OCI-LY3 (cell line): Measurements from ENCODE around the gene FREM3.

Source experiments
- H2AFZ ChIP-seq: fragments of 200-600, 300-600 bp; shearing (Covaris generic); 2 replicates; pipeline ENCODE4 v1.6.0; 2014; ENCODE audit warnings: antibody characterized with exemption, low read depth, low read length
- H3K27ac ChIP-seq: fragments of 200-600, 300-600 bp; sonication (generic); 2 replicates; pipeline ENCODE4 v1.5.1; 2014; ENCODE audit warnings: mild to moderate bottlenecking, low read length, moderate library complexity, mixed read lengths
- H3K27me3 ChIP-seq: fragments of 200-600, 300-600 bp; sonication (generic); 2 replicates; pipeline ENCODE4 v1.6.1; 2014; ENCODE audit warnings: low read depth, low read length, mixed read lengths
- H3K36me3 ChIP-seq: fragments of 200-600, 300-600 bp; sonication (generic); replicated peaks from 2 replicates; pipeline ENCODE3; 2014; ENCODE audit warnings: low read depth, low read length, mixed read lengths
- H3K4me1 ChIP-seq: fragments of 300-600, 200-600 bp; sonication (generic); 2 replicates; pipeline ENCODE4 v1.6.1; 2014; ENCODE audit warnings: low read length, mixed read lengths
- H3K4me2 ChIP-seq: fragments of 200-600, 300-600 bp; sonication (generic); 2 replicates; pipeline ENCODE4 v1.6.1; 2014; ENCODE audit warnings: low read length, mixed read lengths
- H3K4me3 ChIP-seq: fragments of 300-600, 200-600 bp; sonication (generic); 2 replicates; pipeline ENCODE4 v1.5.1; 2014; ENCODE audit warnings: antibody characterized with exemption, mild to moderate bottlenecking, low read length, moderate library complexity
- H3K79me2 ChIP-seq: fragments of 300-600, 200-600 bp; shearing (Covaris generic); 2 replicates; pipeline ENCODE4 v1.6.1; 2014; ENCODE audit warnings: mild to moderate bottlenecking, low read length, mixed read lengths
- H3K9ac ChIP-seq: fragments of 300-600, 200-600 bp; shearing (Covaris generic); 2 replicates; pipeline ENCODE4 v1.6.0; 2014; ENCODE audit warnings: mild to moderate bottlenecking, low read length, moderate library complexity
- H3K9me3 ChIP-seq: fragments of 200-600, 300-600 bp; shearing (Covaris generic); 2 replicates; pipeline ENCODE4 v1.6.1; 2014; ENCODE audit warnings: low read length, mixed read lengths; ENCODE audit not compliant: insufficient read depth
- H4K20me1 ChIP-seq: fragments of 200-600, 300-600 bp; sonication (generic); 2 replicates; pipeline ENCODE4 v1.6.1; 2016; ENCODE audit warnings: low read length, mixed read lengths; ENCODE audit not compliant: insufficient read depth
- CTCF ChIP-seq: fragments of 200-600, 300-600 bp; sonication (generic); IDR thresholded peaks from 2 replicates; pipeline ENCODE4 v1.5.1; 2014; ENCODE audit warnings: antibody characterized with exemption, low read length, low read depth
- EZH2phosphoT487 ChIP-seq: fragments of 200-600 bp; shearing (Covaris generic); IDR thresholded peaks from 2 replicates; pipeline ENCODE4 v1.6.1; 2018; ENCODE audit warnings: antibody characterized with exemption, mixed run types, low read depth

FREM3 gene

GRCh38 chr4:143633833-143634232, 66.6 kb downstream of the FREM3 start:
- Histone ChIP-seq H3K27ac (no peak overlapping the region), H3K79me2 (no peaks in the 10 kb centered on the region), H3K4me1 (peaks cover 14% of the 10 kb centered on the region), H3K36me3 (no peaks in the 10 kb centered on the region), H3K4me3 (no peak overlapping the region), H3K4me2 (no peak overlapping the region), H3K9ac (no peak overlapping the region), H3K27me3 (peaks cover 87% of the 10 kb centered on the region), H2AFZ (no peak overlapping the region), H3K9me3 (no peaks in the 10 kb centered on the region), H4K20me1 (no peaks in the 10 kb centered on the region)
- TF ChIP-seq CTCF: no peak
- no peak for TF ChIP-seq EZH2phosphoT487

- Histone ChIP-seq H3K27me3 (peaks cover 97% of the 10 kb centered on the region), H3K4me3 (no peak overlapping the region), H3K27ac (no peak overlapping the region), H3K9ac (no peak overlapping the region), H3K79me2 (no peaks in the 10 kb centered on the region), H3K4me2 (no peak overlapping the region), H3K4me1 (no peaks in the 10 kb centered on the region), H3K9me3 (no peaks in the 10 kb centered on the region), H3K36me3 (no peaks in the 10 kb centered on the region), H4K20me1 (no peaks in the 10 kb centered on the region), H2AFZ (no peak overlapping the region)
- no peak for TF ChIP-seq CTCF
- no peak for TF ChIP-seq EZH2phosphoT487
These were observed 74.2 kb downstream of the FREM3 start for GRCh38 chr4:143626134-143626911.

- no peak overlapping the region for H3K4me2 ChIP-seq
- no peaks in the 10 kb centered on the region for H3K79me2 ChIP-seq
- H3K9ac ChIP-seq: no peak overlapping the region
- no peaks in the 10 kb centered on the region for H3K9me3 ChIP-seq
- H3K4me1 ChIP-seq: no peaks in the 10 kb centered on the region
- no peak overlapping the region for H2AFZ ChIP-seq
- no peaks in the 10 kb centered on the region for H4K20me1 ChIP-seq
- TF ChIP-seq EZH2phosphoT487 (no peak), CTCF (no peak)
- H3K27ac ChIP-seq: no peak overlapping the region
- no peaks in the 10 kb centered on the region for H3K36me3 ChIP-seq
- no peak overlapping the region for H3K4me3 ChIP-seq
- peaks cover 100% of the 10 kb centered on the region for H3K27me3 ChIP-seq
These were observed 74.8 kb downstream of the FREM3 start for GRCh38 chr4:143625632-143626031.

GRCh38 chr4:143623896-143624295, 76.6 kb downstream of the FREM3 start:
- no peak overlapping the region for H3K4me3 ChIP-seq
- no peak overlapping the region for H3K9ac ChIP-seq
- H3K4me2 ChIP-seq: no peak overlapping the region
- H3K27ac ChIP-seq: no peak overlapping the region
- H4K20me1 ChIP-seq: peaks cover 13% of the 10 kb centered on the region
- H3K9me3 ChIP-seq: no peaks in the 10 kb centered on the region
- no peak for TF ChIP-seq CTCF
- TF ChIP-seq EZH2phosphoT487: no peak
- no peaks in the 10 kb centered on the region for H3K79me2 ChIP-seq
- no peaks in the 10 kb centered on the region for H3K4me1 ChIP-seq
- H2AFZ ChIP-seq: no peak overlapping the region
- peaks cover 100% of the 10 kb centered on the region for H3K27me3 ChIP-seq
- no peaks in the 10 kb centered on the region for H3K36me3 ChIP-seq
